22Rv1 (cell line): ENCODE data around the gene ALDH1L1.

Source experiments
- H3K27ac ChIP-seq: fragments of 450-650 bp; 2 replicates; pipeline ENCODE4 v1.5.1; 2017
- CTCF ChIP-seq: fragments of 450-650 bp; IDR thresholded peaks from 2 replicates; pipeline ENCODE4 v1.5.1; 2017; ENCODE audit warnings: mild to moderate bottlenecking
- ZFX ChIP-seq: fragments of 450-650 bp; IDR thresholded peaks from 2 replicates; pipeline ENCODE4 v1.6.1; 2017; ENCODE audit warnings: antibody characterized with exemption, borderline replicate concordance

Gene ALDH1L1

DNA sequence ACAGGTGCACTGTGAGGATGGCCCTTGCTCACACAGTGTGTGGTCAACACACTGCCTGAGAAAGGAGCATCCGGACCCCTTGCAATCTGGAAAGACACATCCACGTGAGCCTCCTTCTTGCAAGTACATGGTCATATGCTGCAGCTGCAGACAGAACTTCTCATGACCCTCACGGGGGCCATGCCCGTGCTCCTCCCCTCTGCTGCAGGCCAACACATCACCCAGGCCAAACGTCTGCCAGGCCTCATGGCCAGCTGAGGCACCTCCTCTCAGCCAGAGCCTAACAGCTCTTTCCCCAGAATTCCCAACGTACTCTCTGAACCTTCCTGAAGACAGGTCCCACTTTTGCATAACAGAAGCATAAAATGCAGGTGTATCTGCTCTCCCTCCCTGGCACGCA is 121.7 kb downstream of the ALDH1L1 start:
- TF ChIP-seq CTCF (no peak), ZFX (no peak)
- no peak overlapping the region for H3K27ac ChIP-seq

GRCh38 chr3:126057936-126058335 is 122.5 kb downstream of the ALDH1L1 start:
- no peak for TF ChIP-seq ZFX
- TF ChIP-seq CTCF, result no peak

DNA sequence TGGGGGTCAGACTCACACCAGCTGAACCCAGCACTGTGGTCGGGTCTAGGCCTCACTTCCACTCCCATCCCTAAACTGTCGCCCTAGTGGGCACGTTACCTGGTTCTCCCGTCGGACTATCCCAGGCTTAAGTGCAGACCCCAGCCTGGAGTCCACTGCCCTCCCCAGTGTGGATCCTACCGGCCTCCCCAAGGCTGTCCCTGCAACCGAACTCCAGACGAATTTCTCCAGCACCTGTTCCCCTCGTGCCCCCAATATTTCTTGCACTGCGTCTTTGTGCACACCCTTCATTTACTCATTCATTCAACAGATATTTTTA is 122.9 kb downstream of the ALDH1L1 start:
- TF ChIP-seq ZFX (no peak), CTCF (no peak)
- H3K27ac ChIP-seq, result no peak overlapping the region

More at GRCh38 chr3:126057936-126058335, 122.5 kb downstream of the ALDH1L1 start:
- H3K27ac ChIP-seq, result no peak overlapping the region

DNA sequence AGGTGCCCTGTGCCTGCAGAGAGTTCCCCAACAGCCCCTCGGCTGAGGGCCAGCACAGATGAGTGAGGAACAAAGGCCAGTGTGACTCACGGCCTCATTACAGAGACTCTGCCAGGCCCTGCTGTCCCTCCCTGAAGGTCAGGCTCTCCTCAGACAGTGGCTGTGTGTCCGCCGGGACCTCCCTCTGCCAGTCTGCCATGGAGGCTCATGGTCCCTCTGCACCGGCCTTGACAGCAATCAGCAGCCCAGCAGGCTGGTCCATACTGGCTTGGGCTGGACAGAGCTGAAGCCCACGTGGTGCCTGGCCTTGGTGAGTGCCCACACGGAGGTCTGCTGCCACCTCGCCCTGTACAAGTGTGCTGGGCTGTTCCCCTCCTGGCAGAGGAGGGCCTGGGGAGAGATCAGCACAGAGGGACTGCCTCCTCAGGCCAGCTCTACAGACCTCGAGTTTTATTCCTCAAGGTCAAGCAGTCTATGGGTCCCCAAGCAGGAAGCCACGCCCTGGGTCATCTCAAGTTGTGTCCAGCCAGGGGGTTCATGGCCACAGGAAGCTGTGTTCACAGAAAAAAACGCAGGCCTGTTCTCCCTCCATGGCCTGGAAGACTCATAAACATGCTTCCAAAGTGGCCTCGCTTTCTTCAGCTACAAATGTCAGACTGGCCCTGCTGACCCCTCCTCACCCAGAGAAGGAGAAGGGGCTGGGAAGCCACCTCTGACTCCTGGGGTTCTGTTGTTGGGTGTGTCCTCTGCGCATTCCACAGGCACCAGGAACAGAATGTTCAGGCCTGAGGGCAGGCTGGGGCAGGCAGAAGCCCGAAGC is 123.5 kb downstream of the ALDH1L1 start:
- no peak for TF ChIP-seq ZFX
- no peak for TF ChIP-seq CTCF
- no peak overlapping the region for H3K27ac ChIP-seq

DNA sequence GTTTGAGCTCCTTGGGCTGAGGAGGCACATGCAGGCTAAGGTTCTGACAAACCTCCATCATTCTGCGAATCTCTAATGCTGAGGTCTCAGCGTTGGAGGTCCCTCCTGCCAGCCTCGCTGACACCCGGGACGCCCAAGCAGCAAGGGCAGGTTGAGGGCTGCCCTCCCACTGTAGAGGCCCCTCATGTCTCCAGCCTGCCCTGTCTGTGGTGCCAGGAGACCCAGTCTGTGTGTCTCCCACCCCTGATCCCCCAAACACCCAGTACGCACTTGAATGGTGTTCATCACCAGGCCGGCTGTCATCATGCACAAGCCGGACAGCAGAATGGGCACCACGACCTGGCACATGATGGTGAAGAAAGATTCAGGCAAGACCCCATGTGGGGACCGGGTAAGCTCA is 124.3 kb downstream of the ALDH1L1 start:
- TF ChIP-seq ZFX (no peak), CTCF (no peak)
- H3K27ac ChIP-seq, result no peak overlapping the region

DNA sequence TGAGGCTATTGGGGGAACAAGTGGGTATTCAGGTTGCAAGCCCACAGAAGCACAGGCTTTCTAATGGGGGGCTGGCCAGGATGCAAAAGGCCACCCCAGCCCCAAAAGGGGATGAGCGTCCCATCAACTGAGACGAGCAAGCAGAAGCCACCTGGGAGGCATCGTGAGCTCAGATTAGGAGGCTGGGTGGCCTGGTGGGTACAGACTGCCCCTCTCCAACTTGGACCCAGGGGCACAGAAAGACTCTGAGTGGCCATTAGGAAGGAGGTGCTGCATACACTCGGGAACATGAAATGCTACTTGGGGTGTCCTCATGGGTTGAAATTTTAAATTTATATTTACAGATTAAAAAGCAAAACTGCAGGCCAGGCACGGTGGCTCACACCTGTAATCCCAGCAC is 125.5 kb downstream of the ALDH1L1 start:
- no peak for TF ChIP-seq ZFX
- no peak for TF ChIP-seq CTCF
- no peak overlapping the region for H3K27ac ChIP-seq

GRCh38 chr3:126053949-126054569 is 126.3 kb downstream of the ALDH1L1 start:
- H3K27ac ChIP-seq, result no peak overlapping the region
- no peak for TF ChIP-seq ZFX
- TF ChIP-seq CTCF, result no peak
